Limb (tissue), 2 donors: ENCODE results near the gene MAD1L1.
A peak's percentile ranks its signal among the peaks of the same experiment; 100 is the strongest.
"Not testable (repeated sequence)": the region's sequence is repeated elsewhere in the genome, so short reads cannot be mapped to it uniquely, and the experiment has no call there.

Source experiments
- DNase-seq, 2 donors: peaks; one replicate each; pipeline ENCODE4 v3.0.0-alpha.2; 2016; ENCODE audit errors: extremely low spot score in 2 of 2

MAD1L1 gene

GRCh38 chr7:2232766-2233520, at the start of gene MAD1L1:
Gene MAD1L1, minus strand, starts transcription at chr7:2232945. Its CDS starts 2,812 bp downstream, at chr7:2230133.
- peak; percentile 86 to 94 for DNase-seq

- no peak for DNase-seq
These were observed 49.5 kb upstream of the MAD1L1 start for GRCh38 chr7:2282185-2282751.

GRCh38 chr7:2281541-2281940, 48.8 kb upstream of the MAD1L1 start:
- DNase-seq, result peak in 1 of 2 donors; percentile 54

- no peak for DNase-seq
These were observed 47.7 kb upstream of the MAD1L1 start for GRCh38 chr7:2280424-2280823.

GRCh38 chr7:2279896-2280295, 47.2 kb upstream of the MAD1L1 start:
- DNase-seq, result peak in 1 of 2 donors; percentile 67

- DNase-seq, result no peak
These were observed 45.3 kb upstream of the MAD1L1 start for GRCh38 chr7:2278026-2278425.

- no peak for DNase-seq
These were observed 43.4 kb upstream of the MAD1L1 start for GRCh38 chr7:2276107-2276506.

- no peak for DNase-seq
These were observed 42.4 kb upstream of the MAD1L1 start for GRCh38 chr7:2275101-2275500.

GRCh38 chr7:2274666-2275065, 41.9 kb upstream of the MAD1L1 start:
- no peak for DNase-seq

- no peak for DNase-seq
These were observed 41.1 kb upstream of the MAD1L1 start for GRCh38 chr7:2273866-2274265.

- no peak for DNase-seq
These were observed 39.3 kb upstream of the MAD1L1 start for GRCh38 chr7:2272031-2272430.

- no peak for DNase-seq
These were observed 38.7 kb upstream of the MAD1L1 start for GRCh38 chr7:2271273-2272026.

- no peak for DNase-seq
These were observed 37.8 kb upstream of the MAD1L1 start for GRCh38 chr7:2270495-2270894.

- no peak for DNase-seq
These were observed 37.3 kb upstream of the MAD1L1 start for GRCh38 chr7:2269991-2270460.

- not testable (repeated sequence) for DNase-seq
These were observed 36.6 kb upstream of the MAD1L1 start for GRCh38 chr7:2269089-2269990.

GRCh38 chr7:2266911-2267310, 34.2 kb upstream of the MAD1L1 start:
- DNase-seq, result no peak

GRCh38 chr7:2264158-2264557, 31.4 kb upstream of the MAD1L1 start:
- DNase-seq, result no peak

- no peak for DNase-seq
These were observed 30.4 kb upstream of the MAD1L1 start for GRCh38 chr7:2263176-2263575.

- DNase-seq, result no peak
These were observed 28.9 kb upstream of the MAD1L1 start for GRCh38 chr7:2261611-2262010.

- no peak for DNase-seq
These were observed 28.1 kb upstream of the MAD1L1 start for GRCh38 chr7:2260820-2261219.

- no peak for DNase-seq
These were observed 26.7 kb upstream of the MAD1L1 start for GRCh38 chr7:2259480-2259879.
